Measurements from ENCODE around the gene SPAG4. TPM values are rescaled to one million over a fixed set of nuclear protein-coding genes. Genes with fewer than 3 reads are reported as not detected.

The SPAG4 gene
- total RNA-seq, 1 experiment from 2014 or later, result 14.1 TPM

DNA sequence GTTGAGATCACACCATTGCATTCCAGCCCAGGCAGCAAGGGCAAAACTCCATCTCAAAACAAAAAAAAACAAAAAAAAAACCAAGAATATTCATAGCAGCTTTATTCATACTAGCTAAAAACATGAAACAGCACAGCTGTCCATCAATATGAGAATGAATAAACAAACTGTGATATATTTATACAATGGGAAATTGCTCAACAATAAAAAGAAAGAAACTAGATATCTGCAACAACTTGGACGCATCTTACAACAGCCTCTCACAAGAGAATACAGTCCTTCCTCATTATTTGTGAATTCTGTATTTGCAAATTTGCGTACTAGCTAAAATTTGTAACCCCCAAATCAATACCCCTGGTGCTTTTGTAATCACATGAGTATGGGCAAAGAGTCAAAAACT lies 28.2 kb upstream of the SPAG4 start:
- no peak overlapping the region for H2AFZ ChIP-seq
- POLR2A ChIA-PET (ENCODE audit: unreplicated experiment), result no interaction called here
- H3K4me3 ChIP-seq, result no peak overlapping the region
- H3F3A ChIP-seq (ENCODE audit: insufficient read depth, low read depth), result peaks cover 9% of the 10 kb centered on the region; the same call in 1 of the 2 replicates
- H3K36me3 ChIP-seq (ENCODE audit: low read depth), result peaks cover 9% of the 10 kb centered on the region; the same call in 1 of the 2 replicates
- no peaks in the 10 kb centered on the region for H3K79me2 ChIP-seq (ENCODE audit: low read depth)
- no peaks in the 10 kb centered on the region for H3K27me3 ChIP-seq (ENCODE audit: insufficient read depth, low read depth)
- intact Hi-C loops (cut with micrococcal nuclease; ENCODE audit: unreplicated experiment), result no loop called here
- H3K9me2 ChIP-seq (ENCODE audit: insufficient read depth), result no peaks in the 10 kb centered on the region
- 0 out of 2 replicates have a peak, but pooled peaks cover 5% of the 10 kb centered on the region for H3K4me1 ChIP-seq (replicated peaks; ENCODE audit: insufficient read depth)
- H4K20me1 ChIP-seq (ENCODE audit: insufficient read depth), result no peaks in the 10 kb centered on the region
- no peaks in the 10 kb centered on the region for H3K9me3 ChIP-seq (ENCODE audit: insufficient read depth, low read depth)
- no peak overlapping the region for H3K4me2 ChIP-seq
- TF ChIP-seq, protein P1, sequence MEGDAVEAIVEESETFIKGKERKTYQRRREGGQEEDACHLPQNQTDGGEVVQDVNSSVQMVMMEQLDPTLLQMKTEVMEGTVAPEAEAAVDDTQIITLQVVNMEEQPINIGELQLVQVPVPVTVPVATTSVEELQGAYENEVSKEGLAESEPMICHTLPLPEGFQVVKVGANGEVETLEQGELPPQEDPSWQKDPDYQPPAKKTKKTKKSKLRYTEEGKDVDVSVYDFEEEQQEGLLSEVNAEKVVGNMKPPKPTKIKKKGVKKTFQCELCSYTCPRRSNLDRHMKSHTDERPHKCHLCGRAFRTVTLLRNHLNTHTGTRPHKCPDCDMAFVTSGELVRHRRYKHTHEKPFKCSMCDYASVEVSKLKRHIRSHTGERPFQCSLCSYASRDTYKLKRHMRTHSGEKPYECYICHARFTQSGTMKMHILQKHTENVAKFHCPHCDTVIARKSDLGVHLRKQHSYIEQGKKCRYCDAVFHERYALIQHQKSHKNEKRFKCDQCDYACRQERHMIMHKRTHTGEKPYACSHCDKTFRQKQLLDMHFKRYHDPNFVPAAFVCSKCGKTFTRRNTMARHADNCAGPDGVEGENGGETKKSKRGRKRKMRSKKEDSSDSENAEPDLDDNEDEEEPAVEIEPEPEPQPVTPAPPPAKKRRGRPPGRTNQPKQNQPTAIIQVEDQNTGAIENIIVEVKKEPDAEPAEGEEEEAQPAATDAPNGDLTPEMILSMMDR (conservative IDR thresholded peaks at IDR 0.05), result no peak
- TF ChIP-seq EZH2 (IDR thresholded peaks at IDR 0.05; ENCODE audit: low read depth), result no peak
- CTCF ChIA-PET, result no interaction called here
- no peak overlapping the region for H3K27ac ChIP-seq
- BruUV-seq (replicated peaks), result no TSS peak
- no peak for DNase-seq

DNA sequence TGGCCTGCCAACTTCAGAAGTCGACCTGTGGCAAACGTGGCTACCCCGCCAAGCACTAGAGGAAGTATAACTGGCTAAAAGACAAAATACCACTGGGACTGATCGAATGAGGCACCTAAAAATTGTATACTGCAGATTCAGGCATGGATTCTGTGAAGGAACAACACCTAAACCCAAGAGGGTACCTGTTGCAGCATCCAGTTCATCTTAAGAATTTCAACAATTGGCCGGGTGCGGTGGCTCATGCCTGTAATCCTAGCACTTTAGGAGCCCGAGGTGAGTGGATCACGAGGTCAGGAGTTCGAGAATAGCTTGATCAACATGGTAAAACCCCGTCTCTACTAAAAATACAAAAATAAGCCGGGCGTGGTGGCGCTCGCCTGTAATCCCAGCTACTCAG lies 27.2 kb upstream of the SPAG4 start:
- Histone ChIP-seq H2AFZ (no peak overlapping the region), H3K79me2 (ENCODE audit: low read depth) (no peaks in the 10 kb centered on the region), H3K9me3 (ENCODE audit: insufficient read depth, low read depth) (no peaks in the 10 kb centered on the region), H3K4me3 (no peak overlapping the region), H3K27ac (no peak overlapping the region), H3F3A (ENCODE audit: insufficient read depth, low read depth) (peaks cover 9% of the 10 kb centered on the region; the same call in 1 of the 2 replicates), H3K4me2 (no peak overlapping the region), H3K4me1 (replicated peaks; ENCODE audit: insufficient read depth) (0 out of 2 replicates have a peak, but pooled peaks cover 5% of the 10 kb centered on the region), H3K36me3 (ENCODE audit: low read depth) (peaks cover 9% of the 10 kb centered on the region; the same call in 1 of the 2 replicates), H3K9me2 (ENCODE audit: insufficient read depth) (no peaks in the 10 kb centered on the region), H4K20me1 (ENCODE audit: insufficient read depth) (no peaks in the 10 kb centered on the region), H3K27me3 (ENCODE audit: insufficient read depth, low read depth) (no peaks in the 10 kb centered on the region)
- TF ChIP-seq, protein P1 (conservative IDR thresholded peaks at IDR 0.05), result no peak
- TF ChIP-seq EZH2 (IDR thresholded peaks at IDR 0.05; ENCODE audit: low read depth), result no peak
- intact Hi-C loops (cut with micrococcal nuclease; ENCODE audit: unreplicated experiment), result no loop called here
- BruUV-seq (replicated peaks), result no TSS peak
- ChIA-PET CTCF (interaction anchor here (0.6 kb wide), 2 partner anchors 25 to 177 kb away, joined by 3 to 7 read pairs; no protein-coding TSS in a partner anchor), POLR2A (ENCODE audit: unreplicated experiment) (interaction anchor here (0.6 kb wide), 1 partner anchor 10 kb away, joined by 13 read pairs; no protein-coding TSS in a partner anchor)
- no peak for DNase-seq

DNA sequence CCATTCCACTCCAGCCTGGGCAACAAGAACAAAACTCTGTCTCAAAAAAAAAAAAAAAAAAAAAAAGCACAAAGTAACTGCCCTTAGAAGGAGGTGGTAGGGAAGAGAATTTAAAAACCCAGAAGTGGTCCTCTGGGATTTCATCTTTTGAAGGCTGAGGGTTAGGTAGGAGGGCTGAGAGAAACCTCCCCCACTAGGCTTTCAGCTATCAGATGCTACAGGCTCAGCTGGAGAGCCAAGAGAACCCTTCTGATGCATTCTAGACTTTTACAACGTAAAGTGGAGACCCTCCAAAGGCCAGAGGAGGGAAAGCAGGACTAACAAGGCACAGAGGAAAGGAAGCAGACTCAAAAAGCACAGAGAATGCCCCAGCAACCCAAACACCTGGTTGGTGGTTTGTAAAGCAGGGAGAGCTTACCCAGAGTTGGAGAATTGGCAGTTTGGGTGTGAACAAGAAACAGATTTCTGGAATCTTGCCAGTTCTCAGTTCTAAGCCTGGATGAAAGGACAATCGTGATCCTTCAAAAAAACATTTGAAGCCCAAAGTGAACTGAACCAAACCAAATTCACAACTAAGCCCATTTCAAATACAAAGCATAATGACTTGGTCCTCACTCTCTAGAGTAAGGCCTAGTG lies 23.2 kb upstream of the SPAG4 start:
- TF ChIP-seq, protein P1 (conservative IDR thresholded peaks at IDR 0.05), result no peak
- TF ChIP-seq EZH2 (IDR thresholded peaks at IDR 0.05; ENCODE audit: low read depth), result no peak
- H3F3A ChIP-seq (ENCODE audit: insufficient read depth, low read depth), result peaks cover 14% of the 10 kb centered on the region; the same call in 1 of the 2 replicates
- intact Hi-C loops (cut with micrococcal nuclease; ENCODE audit: unreplicated experiment), result loop anchor here (1.0 kb wide), 1 partner anchor 9 kb away; no protein-coding TSS in a partner anchor
- no peak overlapping the region for H3K4me2 ChIP-seq
- ChIA-PET POLR2A (ENCODE audit: unreplicated experiment) (no interaction called here), CTCF (interaction anchor here (0.7 kb wide), 1 partner anchor 11 kb away, joined by 4 read pairs; no protein-coding TSS in a partner anchor)
- 0 out of 2 replicates have a peak, but pooled peaks cover 3% of the 10 kb centered on the region for H3K4me1 ChIP-seq (replicated peaks; ENCODE audit: insufficient read depth)
- H3K9me3 ChIP-seq (ENCODE audit: insufficient read depth, low read depth), result no peaks in the 10 kb centered on the region
- H3K79me2 ChIP-seq (ENCODE audit: low read depth), result no peaks in the 10 kb centered on the region
- no peak overlapping the region for H2AFZ ChIP-seq
- H4K20me1 ChIP-seq (ENCODE audit: insufficient read depth), result no peaks in the 10 kb centered on the region
- no peaks in the 10 kb centered on the region for H3K27me3 ChIP-seq (ENCODE audit: insufficient read depth, low read depth)
- no peak overlapping the region for H3K27ac ChIP-seq
- no TSS peak for BruUV-seq (replicated peaks)
- H3K4me3 ChIP-seq, result no peak overlapping the region
- no peaks in the 10 kb centered on the region for H3K9me2 ChIP-seq (ENCODE audit: insufficient read depth)
- H3K36me3 ChIP-seq (ENCODE audit: low read depth), result peaks cover 9% of the 10 kb centered on the region; the same call in 1 of the 2 replicates
- no peak for DNase-seq

All from PC-9 (cell line).